Posterior vena cava (tissue), 2 donors: ENCODE results near the gene LRRC74A. TPM values are rescaled to one million over a fixed set of nuclear protein-coding genes. Genes with fewer than 3 reads are reported as not detected.

ENCODE experiments used
- DNase-seq: peaks from one replicate; pipeline ENCODE4 v3.0.0-alpha.2; 2020; ENCODE audit warnings: low spot score
- intact Hi-C, 2 donors: fragments of 100-400 bp; cut with DNase I; formaldehyde crosslinking; loops; one replicate each; pipeline versions ENCODE4 v1.14.1 to v1.14.2; 2022 to 2023
- total RNA-seq, 2 donors: library from RNA; stranded (reverse); fragmentation: NEBNext Ultra II Directional; extraction: Animal tissue kit (Norgen Biotek cat#: 25700); gene quantifications; one replicate each; pipeline ENCODE4 v1.2.1, GENCODE V29; 2021
- donor health status: DM: yes; HTN: yes; CAD: no.
- donor health status: DM: yes; HTN: yes; CAD: no.

LRRC74A gene
- total RNA-seq, 2 donors from 2014 or later: not detected

DNA sequence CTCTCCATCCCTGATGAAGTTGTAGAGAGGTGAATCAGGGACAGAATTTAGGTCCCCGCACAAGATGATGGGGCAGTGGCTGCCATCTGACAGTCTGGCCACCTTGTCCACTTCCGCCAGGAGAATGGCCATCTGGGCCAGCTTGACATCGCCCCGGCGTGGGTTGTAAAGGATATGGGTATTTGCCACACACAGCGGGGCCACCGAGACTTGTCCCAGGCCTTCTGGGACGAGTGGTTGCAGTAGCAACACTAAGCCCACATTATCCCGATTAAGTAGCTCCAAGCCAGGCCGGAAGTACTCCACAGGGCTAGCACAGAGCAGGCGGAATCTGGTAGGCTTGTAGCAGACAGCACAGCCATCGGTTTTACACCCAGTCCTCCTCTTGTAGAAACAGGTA lies 19.8 kb upstream of the LRRC74A start:
- no peak for DNase-seq
- intact Hi-C loops: no loop called here

DNA sequence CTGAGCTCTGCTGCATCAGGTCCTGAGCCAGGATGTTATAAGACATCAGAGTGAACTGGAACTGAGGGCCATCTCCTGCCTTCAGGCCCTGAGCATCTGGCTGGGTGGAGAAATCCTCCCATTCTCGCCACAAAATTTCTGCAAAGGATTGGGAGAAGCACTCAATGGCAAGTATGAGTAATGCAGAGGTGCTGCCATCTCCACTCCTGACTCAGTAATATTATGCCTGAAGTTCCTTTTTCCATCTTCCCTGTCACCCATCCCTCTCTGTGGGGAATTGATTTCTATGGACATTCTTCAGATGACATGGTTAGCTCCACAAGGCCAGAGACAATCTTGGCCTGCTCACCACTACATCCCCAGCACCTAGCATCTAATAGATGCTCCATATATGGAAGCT lies 18.2 kb upstream of the LRRC74A start:
- DNase-seq: no peak
- intact Hi-C loops: no loop called here

DNA sequence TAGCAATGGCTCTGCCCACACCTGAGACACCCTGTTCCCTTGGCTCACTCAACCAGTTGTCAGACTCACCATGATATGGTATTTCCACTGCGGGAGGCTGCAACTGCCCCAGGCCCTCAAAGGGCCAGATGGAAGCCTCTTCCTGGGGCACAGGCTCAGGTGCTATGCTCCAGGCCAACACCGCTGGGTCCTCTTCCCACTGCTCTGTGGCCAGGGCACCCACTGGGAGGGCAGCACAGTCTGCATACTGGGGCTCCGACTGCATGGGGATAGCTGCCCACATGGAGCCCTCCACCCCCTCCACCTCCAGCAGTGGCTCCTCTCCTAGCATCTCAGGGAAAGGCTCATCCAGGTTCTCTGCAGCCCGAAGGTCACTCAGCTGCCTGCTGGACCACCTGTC lies 17.2 kb upstream of the LRRC74A start:
- intact Hi-C loops: no loop called here
- no peak for DNase-seq

DNA sequence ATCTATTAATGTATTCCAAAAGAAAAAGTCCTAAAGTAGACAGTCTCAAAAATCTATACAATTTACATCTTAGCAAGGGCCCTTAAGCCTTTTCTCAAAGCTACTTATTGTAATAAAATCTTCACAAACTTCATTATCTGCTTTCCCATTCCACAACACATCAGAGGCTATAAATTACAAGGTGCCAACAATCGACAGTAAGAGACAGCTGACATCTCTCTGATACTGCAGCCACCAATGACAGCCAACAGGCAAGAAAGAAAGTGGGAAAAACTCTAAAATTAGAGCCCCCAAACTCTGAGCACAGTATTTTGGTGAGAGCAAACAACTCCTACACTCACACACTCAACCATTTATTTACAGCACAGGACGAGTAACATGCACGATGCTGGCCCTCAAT lies 15.7 kb upstream of the LRRC74A start:
- intact Hi-C loops: no loop called here
- DNase-seq: no peak

DNA sequence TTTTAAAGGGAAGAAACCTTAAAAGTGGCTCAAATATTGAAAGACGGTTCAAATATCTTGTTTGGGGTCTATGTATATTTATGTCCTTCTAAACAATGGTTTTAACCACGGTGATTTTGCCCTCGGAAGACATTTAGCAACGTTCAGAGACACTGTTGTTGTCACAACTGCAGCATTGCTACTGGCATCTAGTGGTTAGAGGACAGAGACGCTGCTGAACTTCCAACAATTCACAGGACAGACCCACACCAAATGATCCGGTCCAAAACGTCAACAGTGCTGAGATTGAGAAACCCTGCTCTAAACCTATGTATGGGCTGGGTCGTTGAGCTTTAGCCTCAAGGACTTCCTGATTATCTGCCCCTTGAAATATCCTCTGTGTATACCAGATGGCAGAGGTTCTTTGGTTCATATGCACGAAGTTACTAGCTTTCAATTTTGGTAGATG lies 15.2 kb upstream of the LRRC74A start:
- DNase-seq: no peak

DNA sequence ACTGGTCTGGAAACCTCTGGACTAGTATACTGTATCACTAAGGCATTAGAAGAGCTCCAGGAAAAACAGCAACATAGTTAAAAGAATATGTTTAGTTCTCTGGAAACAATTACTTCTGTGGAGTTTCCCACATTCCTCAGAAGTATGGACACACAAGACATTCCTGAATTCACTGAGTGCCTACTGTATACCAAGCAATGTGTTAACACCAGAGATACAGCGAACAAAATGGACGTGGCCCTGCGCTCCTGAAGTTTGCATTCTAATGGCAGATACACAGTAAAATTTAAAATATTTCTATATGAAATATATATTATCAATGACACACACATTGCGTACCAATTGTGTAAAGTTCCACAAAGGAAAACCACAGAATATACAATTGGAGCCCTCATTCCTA lies 14.6 kb upstream of the LRRC74A start:
- intact Hi-C loops: no loop called here
- no peak for DNase-seq

More for the DNA sequence above, 15.2 kb upstream of the LRRC74A start:
- intact Hi-C loops: no loop called here

DNA sequence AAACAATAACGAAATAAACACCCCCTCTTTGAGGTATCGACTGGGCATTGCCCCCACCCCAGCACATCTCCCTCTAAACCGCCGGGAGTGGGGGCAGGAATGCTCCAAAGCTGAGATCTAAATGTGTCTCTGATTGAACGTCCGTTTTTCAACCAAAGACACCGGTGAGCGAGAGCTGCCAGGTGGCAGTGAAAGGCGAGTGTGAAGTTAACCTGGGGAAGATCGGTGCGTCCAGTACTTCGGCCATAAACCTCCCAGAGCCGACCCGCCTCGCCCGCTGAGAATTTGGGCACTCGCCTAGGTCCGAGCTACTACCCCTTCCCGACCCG lies 14.2 kb upstream of the LRRC74A start:
- intact Hi-C loops: no loop called here

DNA sequence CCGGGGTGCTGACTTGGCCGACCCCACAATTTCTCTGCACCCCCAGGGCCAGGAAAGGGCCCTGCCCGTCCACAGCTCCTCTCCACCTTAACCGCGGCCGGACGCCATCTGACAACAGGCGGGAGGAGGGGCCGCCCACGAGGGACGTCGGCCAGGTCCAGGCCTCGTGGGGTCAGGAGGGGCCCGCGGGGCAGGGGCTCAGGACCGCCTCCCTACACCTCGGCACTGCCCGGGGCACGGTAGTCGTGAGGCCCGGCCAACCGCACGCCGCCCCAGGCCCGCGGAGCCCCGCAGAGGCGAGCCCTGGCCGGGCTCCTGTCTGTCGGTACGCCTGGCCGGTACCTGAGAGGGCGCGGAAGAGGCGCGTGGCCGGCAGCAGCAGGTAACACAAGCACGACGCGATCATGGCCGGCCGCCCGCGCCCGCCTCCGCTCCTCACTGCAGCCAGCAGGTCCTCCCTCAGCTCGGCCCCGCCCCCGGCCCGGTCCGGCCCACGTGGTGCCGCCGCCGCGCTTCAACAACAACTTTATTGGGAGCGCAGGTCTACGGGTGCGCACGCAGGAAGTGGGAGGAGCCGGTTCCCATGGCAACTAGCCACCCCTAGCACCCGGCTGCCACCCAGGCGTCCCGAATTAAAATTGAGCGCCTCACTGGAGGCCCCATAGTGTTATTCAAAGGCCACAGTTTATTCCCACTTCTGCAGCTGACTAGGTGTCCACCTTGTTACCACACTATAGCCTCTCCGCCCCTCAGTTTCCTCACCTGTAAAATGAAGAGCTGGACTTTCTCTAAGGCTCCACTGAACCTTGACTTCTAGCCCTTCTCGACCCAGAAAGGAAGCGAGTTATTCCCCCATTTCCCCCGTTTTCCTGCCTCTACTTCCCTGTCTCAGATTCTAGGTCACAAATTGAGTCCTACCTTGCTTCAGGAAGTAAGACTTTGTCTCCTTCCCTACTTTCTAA lies 13.5 kb upstream of the LRRC74A start, which contains the start of gene ANGEL1:
ANGEL1 (minus strand) TSS at position 461 of the 962 bp plus-strand sequence; CDS start at position 406, 55 bp downstream.
- intact Hi-C loops: no loop called here
- peak; percentile 99 for DNase-seq

More for the DNA sequence above, 14.2 kb upstream of the LRRC74A start:
- DNase-seq: no peak

DNA sequence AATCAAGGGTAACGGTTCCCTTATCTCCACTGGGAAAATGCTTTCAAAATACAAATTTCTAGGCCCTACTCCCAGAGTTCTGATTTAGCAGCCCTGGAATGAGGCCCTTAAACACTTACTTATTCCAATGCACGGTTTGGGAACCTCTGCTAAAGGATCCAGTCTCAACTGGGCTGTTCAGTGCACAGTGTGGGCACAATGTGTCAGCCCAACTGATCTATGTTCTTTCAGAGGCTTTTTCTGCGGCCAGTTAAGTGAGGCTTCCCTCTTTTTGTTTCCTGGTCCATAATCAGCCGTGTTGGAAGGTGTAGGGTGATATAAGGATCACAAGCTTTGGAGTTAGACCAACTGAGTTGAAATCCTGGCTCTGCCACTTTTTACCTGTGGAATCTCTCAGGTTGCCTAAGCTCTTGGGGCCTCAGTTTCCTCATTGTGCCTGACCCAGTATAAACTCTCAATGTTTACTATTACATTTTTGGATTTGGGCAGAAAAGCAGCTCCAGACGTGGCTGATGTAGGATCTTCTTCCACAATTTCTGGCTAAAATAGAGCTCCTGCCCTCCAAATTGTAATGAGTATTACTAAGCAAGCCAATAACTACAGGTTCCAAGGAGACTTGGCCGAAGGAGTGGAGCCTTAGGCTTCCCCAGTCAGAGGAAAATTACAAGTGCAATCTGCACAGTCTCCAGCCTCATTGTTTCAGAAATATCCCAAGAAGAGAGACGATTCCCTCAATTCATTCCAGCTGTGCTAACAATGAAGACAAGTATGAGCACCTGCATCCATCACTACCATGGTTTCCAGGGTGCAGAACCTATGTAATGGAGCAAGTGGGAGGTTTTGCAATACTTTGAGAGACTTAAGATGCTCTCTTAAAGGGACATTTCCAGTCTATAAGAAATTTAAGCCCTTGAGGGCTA lies 11.2 kb upstream of the LRRC74A start:
- intact Hi-C loops: no loop called here
- no peak for DNase-seq

DNA sequence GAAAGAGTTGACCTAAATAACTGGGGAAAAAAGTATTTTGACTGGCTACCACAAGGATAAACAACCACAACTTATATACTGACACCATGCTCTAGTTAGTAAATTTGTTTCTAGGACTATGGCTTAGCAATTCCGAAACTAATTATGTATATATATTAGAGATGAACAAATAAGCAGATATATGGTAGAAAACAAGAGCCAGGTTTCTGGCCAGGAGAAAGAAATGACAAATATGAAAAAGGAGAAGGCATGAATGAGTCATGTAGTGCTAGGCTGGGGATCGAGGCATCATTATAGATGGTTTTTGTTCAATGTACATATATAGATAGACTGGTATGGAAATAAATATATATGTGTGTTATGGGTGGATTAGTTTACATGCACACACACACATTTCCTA lies 5.5 kb upstream of the LRRC74A start:
- no peak for DNase-seq
- intact Hi-C loops: no loop called here

DNA sequence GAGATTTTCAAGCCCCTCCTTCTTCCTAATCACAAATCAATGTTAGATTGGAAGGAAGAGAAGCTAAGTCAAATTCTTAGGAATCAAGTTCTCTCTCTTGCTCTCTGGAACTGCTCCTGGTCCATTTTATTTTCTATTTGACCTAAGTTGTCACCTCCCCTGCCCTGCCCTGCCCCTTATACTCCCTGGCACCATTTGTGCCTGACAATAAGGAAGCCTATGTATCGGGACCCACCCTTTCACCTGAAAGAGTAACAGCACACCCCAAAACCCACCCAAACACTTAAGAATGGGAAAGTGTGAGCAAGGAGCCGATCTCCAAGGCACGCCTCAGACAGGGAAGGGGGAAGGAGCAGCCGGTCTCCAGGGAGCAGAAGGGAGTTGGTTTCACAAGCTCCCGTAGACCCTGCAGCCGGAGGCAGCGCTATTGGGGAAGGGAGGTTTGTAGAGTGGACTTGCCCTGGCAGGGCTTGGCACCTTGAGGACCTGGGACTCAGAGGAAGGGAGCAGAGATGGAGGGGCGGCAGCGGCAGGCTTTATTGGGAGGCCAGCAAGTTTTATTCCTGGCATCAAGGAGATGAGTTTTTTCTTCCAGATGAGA lies 1.6 kb downstream of the LRRC74A start:
- intact Hi-C loops: no loop called here
- DNase-seq: no peak

DNA sequence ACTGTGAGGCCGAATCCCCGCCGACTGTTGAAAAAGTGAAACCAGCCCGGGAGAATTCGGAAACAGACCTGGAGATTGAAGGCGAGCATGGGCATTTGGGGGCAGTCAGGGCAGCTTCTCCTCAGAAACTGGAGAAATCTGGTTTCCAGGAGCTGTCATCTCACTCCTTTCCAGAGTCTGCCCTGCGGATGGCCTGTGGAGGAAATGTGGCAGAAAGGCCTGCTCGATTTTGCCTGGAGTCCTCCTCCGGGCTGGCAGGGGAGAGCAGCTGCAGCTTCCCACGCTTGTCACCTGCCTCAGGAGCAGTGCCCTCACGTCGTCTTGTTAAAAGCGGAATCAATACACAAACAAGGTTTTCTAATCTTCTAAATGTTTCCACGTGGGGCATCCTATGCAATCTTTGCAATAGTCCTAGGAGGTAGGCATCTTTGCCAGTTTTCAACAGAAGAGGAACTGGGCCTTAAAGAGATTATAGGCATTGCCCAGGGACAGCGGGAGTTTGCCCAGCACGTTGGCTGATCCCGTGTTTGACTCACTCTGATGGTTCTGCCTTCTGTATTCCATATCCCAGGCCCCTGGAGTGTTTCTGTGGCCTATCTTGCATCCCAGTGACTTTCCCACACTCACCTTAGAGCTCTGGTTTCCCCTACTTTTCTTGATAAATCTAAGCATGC lies 2.3 kb downstream of the LRRC74A start:
- intact Hi-C loops: no loop called here
- DNase-seq: no peak

DNA sequence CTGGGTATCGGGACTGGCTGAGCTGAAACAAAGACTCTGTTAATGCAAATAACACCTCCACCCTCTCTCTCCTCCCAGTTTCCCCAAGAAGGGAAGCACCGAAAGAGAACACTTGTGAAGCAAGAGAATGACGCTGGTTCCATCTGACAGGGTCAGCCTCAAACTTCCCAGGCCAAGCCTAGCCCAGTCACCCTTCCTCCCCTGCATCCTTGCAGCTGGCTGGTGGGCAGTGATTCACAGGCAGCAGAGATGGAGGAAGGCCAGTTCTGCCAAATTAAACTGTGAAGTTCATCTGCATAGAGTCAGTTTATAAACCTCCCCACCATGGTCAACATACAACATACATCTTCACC lies 2.8 kb downstream of the LRRC74A start:
- no peak for DNase-seq
- intact Hi-C loops: no loop called here

DNA sequence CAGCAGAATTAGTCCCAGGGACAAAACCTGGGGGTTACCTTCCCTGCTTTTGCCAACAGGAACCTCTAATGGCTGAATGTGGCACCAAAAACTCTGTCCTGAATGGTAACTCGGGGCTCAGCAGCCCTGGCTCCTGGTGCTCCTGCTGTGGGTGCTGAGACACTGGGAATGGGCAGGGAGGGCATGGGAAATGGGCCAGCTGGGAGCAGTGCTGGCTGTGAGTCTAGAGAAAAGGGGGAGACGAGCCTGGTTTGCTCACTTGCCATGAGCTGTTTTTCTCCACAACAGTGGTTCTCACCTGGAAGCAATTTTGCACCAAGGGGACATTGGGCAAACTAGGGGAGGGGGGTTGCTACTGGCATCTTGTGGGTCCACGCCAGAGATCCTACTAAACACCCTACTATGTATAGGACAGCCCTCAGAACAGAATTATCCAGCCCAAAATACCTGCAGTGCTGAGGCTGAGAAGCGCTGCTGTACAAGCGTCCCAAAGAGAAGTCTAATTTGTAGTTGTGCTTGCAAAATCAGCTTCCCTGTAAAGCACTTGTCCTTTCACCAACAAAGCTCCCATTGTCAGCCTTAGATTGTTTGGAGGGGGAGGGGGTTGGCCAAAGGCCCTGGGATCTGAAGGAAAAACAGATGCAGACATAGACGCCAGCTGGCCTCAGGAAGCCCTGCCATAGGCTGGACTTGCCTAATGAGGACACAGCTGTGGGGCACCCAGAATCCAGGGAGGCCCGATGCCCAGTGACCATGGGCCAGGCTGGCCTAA lies 3.6 kb downstream of the LRRC74A start:
- intact Hi-C loops: no loop called here
- DNase-seq: no peak

DNA sequence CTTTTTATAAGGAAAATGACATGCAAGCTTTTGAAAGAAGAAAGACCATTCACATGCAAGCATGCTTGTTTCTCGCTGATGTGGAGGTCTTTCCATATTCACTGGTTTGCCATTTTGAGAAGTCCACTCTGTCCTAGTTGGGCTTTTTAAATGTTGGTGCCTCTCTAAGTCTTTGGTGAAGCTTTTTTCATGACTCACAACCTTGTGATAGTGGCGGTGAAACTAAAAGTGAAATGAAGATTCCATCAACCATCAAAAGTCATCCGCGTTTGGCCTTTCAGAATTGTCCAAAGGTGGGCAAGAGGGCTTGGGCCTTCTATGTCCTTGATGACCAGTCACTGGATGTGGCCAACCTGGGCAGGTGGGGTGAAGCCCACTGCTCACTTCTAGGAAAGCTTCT lies 4.3 kb downstream of the LRRC74A start:
- intact Hi-C loops: no loop called here
- DNase-seq: no peak

DNA sequence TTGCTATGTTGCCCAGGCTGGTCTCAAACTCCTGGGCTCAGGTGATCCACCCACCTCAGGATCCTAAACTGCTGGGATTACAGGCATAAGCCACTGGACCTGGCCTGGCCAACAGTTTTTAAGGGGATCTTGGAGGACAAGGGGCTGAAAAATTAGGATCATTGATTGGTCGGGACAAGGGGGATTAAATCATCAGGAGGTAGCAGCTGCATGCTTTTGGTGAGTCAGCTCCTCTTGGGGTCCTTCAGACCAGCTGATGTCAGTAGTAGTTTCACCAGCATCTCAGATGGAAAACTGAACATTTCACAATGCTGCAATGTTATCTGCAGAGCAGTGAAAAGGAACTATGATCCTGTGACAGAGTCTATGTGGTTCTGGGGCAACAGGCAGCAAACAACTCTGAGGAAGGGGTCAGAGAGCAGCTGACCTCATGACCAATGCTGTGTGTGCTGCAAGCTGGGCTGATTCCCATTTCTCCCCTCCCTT lies 6.3 kb downstream of the LRRC74A start:
- DNase-seq: no peak
- intact Hi-C loops: no loop called here

DNA sequence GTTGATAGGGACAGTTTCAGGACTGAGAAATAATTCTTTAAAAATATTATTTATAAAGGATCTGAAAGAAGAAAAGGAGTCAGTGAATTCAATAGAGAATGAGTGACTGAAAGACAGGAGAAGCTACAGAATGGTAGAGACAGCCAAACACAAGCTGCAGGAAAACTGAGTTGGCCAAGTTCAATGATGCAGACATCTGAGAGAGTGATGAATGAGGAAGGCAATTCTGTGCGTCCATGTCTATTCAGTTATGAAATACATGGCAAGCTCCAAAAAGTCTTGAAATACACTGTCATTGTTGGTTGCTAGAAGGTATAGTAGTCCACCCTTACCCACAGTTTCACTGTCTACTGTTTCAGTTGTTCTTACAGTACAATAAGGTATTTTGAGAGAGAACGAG lies 6.8 kb downstream of the LRRC74A start:
- DNase-seq: no peak
- intact Hi-C loops: no loop called here

DNA sequence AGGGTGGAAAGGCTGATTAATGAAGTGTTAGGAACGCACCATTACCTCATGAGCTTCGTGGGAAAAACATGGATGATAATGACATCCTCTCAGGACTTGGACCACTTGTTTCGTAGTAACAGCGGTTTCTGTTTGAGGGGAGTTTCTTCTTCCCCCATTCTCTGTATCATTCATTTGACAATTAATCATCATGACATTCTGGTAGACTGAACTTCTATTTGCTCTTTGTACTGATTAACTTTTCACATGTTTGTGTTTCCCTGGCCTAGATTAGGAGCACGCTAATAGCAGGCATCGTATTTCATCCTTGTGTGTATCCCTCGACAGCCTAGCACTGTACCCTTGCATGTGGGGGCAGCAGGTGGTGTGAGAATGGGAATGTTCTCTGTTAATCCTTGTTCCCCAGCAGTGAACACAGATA lies 8.0 kb downstream of the LRRC74A start:
- intact Hi-C loops: no loop called here
- no peak for DNase-seq
